HFFc6 (cell line): ENCODE results near the gene PLEKHG5. TPM values are rescaled to one million over a fixed set of nuclear protein-coding genes. Genes with fewer than 3 reads are reported as not detected.

Experiments
- DNase-seq: peaks from one replicate; pipeline ENCODE4 v3.0.0-alpha.2; 2018
- H3K27ac Mint-ChIP-seq: 2 replicates; pipeline ENCODE4 v1.8.0; 2020; ENCODE audit warnings: mild to moderate bottlenecking, mixed read lengths
- H3K27me3 Mint-ChIP-seq: 2 replicates; pipeline ENCODE4 v1.8.0; 2021; ENCODE audit warnings: mild to moderate bottlenecking, moderate library complexity, mixed read lengths; ENCODE audit not compliant: insufficient read depth
- H3K36me3 Mint-ChIP-seq: 2 replicates; pipeline ENCODE4 v1.8.0; 2021; ENCODE audit warnings: low read depth, mixed read lengths
- H3K4me1 Mint-ChIP-seq: 2 replicates; pipeline ENCODE4 v1.8.0; 2020; ENCODE audit warnings: low read depth, mixed read lengths
- H3K4me3 Mint-ChIP-seq: 2 replicates; pipeline ENCODE4 v1.8.0; 2020; ENCODE audit warnings: mild to moderate bottlenecking, moderate library complexity, mixed read lengths
- H3K9me3 Mint-ChIP-seq: 2 replicates; pipeline ENCODE4 v1.8.0; 2020; ENCODE audit warnings: mild to moderate bottlenecking, mixed read lengths
- total RNA-seq, 6 experiments: library from RNA; stranded (reverse); fragmentation: NEBNext Ultra II Directional; extraction: Animal tissue kit (Norgen Biotek cat#: 25700); gene quantifications; 2 replicates in 1 of 6; 3 replicates in 5 of 6; pipeline ENCODE4 v1.2.3, GENCODE V29; 2021
- TF ChIP-seq, protein P1 (sequence below): fragments of 200-600 bp; sonication (generic); IDR thresholded peaks from 2 replicates; pipeline ENCODE4 v1.5.0; 2021; ENCODE audit warnings: antibody characterized with exemption, mild to moderate bottlenecking

The PLEKHG5 gene
- total RNA-seq, 6 experiments from 2014 or later: 6.4 to 7.2 (median 6.6) TPM

DNA sequence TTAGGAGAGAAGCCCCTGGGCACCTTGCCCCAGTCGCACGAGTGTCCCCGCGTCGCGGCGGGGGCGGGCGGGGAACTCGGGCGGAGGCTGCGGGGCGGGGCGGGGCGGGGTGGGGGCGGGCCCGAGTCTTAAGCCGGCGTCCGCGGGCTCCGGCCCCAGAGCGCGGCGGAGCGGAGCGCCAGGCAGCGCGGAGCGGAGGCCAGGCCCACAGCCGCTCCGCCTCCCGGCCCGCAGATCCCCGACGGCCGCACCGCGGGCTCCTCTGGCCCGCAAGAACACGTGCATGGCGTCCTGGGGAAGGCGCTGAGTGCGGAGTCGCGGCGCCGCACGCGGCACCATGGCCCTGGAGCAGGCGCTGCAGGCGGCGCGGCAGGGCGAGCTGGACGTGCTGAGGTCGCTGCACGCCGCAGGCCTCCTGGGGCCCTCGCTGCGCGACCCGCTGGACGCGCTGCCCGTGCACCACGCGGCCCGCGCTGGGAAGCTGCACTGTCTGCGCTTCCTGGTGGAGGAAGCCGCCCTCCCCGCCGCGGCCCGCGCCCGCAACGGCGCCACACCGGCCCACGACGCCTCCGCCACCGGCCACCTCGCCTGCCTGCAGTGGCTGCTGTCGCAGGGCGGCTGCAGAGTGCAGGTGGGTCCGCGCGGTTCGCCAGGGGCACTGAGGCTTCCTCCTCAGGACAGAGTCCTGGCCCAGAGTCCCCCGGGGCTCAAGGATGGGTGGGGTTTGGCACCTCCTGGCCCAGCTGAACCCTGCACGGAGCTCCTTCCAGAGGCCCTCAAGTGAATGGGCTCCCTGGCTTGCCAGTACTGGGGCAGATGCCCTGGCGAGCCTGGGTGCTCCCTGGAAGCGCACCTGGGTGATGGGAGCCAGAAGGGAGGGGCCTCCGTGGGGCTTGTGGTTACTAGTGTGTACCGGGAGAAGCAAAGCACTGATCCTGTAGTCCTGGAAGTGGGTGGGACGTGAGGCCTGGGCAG, 66.6 kb downstream of the PLEKHG5 start, which contains the start of gene ESPN:
TSS of gene ESPN (plus strand) at position 158 of the 975 bp plus-strand sequence. CDS start at position 338, 180 bp downstream.
- Mint-ChIP-seq H3K27ac (no peak within 1 kb of the TSS), H3K4me3 (no peak within 1 kb of the TSS), H3K9me3 (no peaks in the 10 kb centered on the region), H3K4me1 (peaks cover 15% of the 10 kb centered on the region), H3K36me3 (no peaks in the 10 kb centered on the region), H3K27me3 (peaks cover 38% of the 10 kb centered on the region)
- TF ChIP-seq, protein P1, sequence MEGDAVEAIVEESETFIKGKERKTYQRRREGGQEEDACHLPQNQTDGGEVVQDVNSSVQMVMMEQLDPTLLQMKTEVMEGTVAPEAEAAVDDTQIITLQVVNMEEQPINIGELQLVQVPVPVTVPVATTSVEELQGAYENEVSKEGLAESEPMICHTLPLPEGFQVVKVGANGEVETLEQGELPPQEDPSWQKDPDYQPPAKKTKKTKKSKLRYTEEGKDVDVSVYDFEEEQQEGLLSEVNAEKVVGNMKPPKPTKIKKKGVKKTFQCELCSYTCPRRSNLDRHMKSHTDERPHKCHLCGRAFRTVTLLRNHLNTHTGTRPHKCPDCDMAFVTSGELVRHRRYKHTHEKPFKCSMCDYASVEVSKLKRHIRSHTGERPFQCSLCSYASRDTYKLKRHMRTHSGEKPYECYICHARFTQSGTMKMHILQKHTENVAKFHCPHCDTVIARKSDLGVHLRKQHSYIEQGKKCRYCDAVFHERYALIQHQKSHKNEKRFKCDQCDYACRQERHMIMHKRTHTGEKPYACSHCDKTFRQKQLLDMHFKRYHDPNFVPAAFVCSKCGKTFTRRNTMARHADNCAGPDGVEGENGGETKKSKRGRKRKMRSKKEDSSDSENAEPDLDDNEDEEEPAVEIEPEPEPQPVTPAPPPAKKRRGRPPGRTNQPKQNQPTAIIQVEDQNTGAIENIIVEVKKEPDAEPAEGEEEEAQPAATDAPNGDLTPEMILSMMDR: no peak
- DNase-seq: no peak

DNA sequence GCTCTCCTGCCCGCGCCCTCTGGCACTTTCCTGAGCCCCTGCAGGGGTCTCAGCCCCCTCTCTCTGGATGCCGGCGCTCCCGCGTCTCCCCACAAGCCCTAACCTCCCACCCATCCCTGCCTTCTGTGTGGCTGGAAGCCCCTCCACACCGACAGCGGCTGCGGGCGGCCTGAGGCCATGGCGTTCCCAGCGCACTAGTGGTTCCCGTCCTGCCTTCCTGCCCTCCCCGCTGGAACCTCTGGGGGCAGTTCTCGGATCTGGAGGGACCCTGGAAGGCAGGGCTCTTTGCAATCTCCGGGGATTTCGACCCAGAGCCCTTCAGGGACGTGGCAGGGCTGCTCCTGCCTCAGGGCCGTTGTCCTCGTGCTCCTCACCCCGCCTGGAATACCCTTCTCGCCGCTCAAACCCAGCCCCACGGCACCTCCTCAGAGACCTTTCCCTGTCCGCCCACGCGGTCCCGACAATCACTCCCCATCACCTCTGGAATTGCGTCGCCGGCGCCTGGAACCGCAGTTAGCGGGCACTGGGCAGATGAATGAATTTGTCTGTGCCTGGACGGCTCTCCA, 67.4 kb downstream of the PLEKHG5 start:
- H3K4me1 Mint-ChIP-seq: peaks cover 15% of the 10 kb centered on the region
- TF ChIP-seq, protein P1: no peak
- no peak for DNase-seq
- H3K4me3 Mint-ChIP-seq: no peak overlapping the region
- no peaks in the 10 kb centered on the region for H3K36me3 Mint-ChIP-seq
- no peak overlapping the region for H3K27ac Mint-ChIP-seq
- no peaks in the 10 kb centered on the region for H3K9me3 Mint-ChIP-seq
- peaks cover 35% of the 10 kb centered on the region for H3K27me3 Mint-ChIP-seq

DNA sequence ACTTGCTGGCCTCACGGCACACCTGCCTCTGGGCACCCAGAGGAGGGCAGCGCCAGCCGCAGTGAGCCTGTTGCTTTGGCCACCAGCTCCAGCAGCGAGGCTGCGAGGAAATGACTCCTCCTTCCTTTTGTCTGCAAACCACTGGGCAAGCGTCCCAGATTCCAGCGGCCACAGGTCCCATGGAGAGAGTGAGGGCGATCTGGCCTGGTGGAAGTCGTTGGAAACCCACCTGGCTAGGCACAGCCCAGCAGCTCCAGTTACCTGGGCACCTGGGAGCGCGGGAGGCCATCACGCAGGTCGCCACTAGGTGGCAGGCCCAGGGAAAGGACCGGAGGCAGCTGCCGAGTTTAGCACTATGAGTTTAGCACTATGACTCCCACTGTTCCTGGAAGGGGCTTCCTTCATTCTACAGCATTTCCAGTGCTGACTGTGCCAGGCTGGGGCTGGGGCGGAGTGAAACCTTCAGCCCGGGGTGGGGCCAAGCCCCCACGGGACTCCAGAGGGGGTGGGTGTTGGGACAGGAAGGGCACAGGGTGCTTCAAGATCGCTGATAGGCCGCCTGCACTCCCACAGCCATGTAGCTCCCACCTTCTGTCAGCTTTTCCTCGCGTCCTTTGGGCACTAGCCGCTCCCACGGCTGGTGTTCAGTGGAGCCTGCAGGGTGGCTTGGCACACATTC, 68.0 kb downstream of the PLEKHG5 start:
- no peaks in the 10 kb centered on the region for H3K36me3 Mint-ChIP-seq
- no peak overlapping the region for H3K27ac Mint-ChIP-seq
- H3K4me1 Mint-ChIP-seq: peaks cover 15% of the 10 kb centered on the region
- TF ChIP-seq, protein P1: peak; percentile 82
- DNase-seq: peak; percentile 12
- no peak overlapping the region for H3K4me3 Mint-ChIP-seq
- no peaks in the 10 kb centered on the region for H3K9me3 Mint-ChIP-seq
- peaks cover 37% of the 10 kb centered on the region for H3K27me3 Mint-ChIP-seq

DNA sequence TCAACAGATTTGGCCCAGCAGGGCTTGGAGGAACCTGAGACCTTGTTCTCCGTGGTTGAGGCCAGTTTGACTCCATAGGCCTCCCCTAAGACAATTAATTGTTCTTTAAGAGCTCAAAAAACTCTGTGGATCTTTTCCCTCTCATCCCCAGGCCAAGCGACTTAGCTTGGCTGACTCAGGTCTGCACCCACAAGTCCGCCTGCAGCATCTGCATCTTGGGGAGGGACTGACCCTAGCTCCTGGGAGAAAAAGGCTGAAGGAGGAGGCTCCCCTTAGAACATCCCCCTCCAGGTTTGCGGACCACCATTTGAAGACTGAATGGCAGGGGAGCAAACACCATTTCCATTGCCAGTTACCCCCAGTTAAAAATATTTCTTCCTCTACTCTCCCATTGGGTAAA, 70.2 kb downstream of the PLEKHG5 start:
- TF ChIP-seq, protein P1: no peak
- peaks cover 15% of the 10 kb centered on the region for H3K4me1 Mint-ChIP-seq
- no peaks in the 10 kb centered on the region for H3K36me3 Mint-ChIP-seq
- no peak overlapping the region for H3K27ac Mint-ChIP-seq
- peaks cover 44% of the 10 kb centered on the region for H3K27me3 Mint-ChIP-seq
- no peaks in the 10 kb centered on the region for H3K9me3 Mint-ChIP-seq
- H3K4me3 Mint-ChIP-seq: no peak overlapping the region
- no peak for DNase-seq

DNA sequence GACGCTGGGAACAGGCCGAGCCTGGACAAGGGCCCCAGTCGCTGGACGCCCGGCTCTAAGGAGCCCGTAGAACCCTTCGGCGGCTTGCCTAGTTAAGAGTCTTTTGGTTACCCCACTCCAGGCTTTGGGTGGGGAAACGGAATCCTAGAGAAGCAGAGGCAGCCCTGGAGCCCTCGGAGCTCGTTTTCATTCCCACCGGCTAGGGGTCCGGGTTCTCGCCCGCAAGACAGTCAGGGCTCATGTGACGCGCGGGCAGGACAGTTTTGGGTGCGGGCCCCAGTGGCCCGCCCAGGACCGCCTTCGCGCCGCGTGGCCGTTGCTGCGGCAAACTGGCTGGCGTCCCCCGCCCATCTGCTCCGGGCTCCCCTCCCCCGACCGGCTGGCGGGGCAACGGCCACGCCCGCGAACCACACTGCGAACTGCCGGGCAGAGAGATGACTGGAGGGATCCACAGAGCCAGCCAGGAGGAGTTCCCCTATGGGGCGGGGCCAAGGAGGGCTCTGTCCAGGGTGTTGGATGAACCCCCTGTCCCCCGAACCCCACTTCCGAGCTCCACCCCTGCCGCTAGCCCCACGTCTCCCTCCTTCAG, 70.9 kb downstream of the PLEKHG5 start:
- H3K4me3 Mint-ChIP-seq: no peak overlapping the region
- H3K27ac Mint-ChIP-seq: no peak overlapping the region
- no peaks in the 10 kb centered on the region for H3K36me3 Mint-ChIP-seq
- H3K9me3 Mint-ChIP-seq: no peaks in the 10 kb centered on the region
- H3K4me1 Mint-ChIP-seq: peaks cover 19% of the 10 kb centered on the region
- peaks cover 46% of the 10 kb centered on the region for H3K27me3 Mint-ChIP-seq
- TF ChIP-seq, protein P1: no peak
- no peak for DNase-seq
